Ovary (tissue), 9 donors: Measurements from ENCODE around the gene RABGAP1L. TPM values are rescaled to one million over a fixed set of nuclear protein-coding genes. Genes with fewer than 3 reads are reported as not detected.

Experiments used
- DNase-seq, 5 donors: peaks; one replicate each; pipeline ENCODE4 v3.0.0-alpha.2; 2019 to 2020
- H3K27ac ChIP-seq, 2 donors: fragments of 200-600 bp; one replicate each; pipeline versions ENCODE4 v1.5.1 to v1.8.0; 2019 to 2022
- H3K27me3 ChIP-seq: fragments of 200-600 bp; one replicate; pipeline ENCODE4 v1.8.0; 2022
- H3K36me3 ChIP-seq: fragments of 200-600 bp; sonication (generic); one replicate; pipeline ENCODE4 v1.5.1; 2019
- H3K4me1 ChIP-seq: one replicate; pipeline ENCODE4 v1.8.1; 2013; ENCODE audit warnings: mild to moderate bottlenecking, moderate library complexity; ENCODE audit not compliant: insufficient read depth
- H3K4me3 ChIP-seq: fragments of 200-600 bp; sonication (generic); one replicate; pipeline ENCODE4 v1.5.1; 2017
- H3K9me3 ChIP-seq, 2 donors: fragments of 200-600 bp in 1 of 2; sonication (generic) in 1 of 2; one replicate each; pipeline versions ENCODE4 v1.5.1 to v1.8.1; 2013 to 2019; ENCODE audit warnings: mild to moderate bottlenecking in 1 of 2, moderate library complexity in 1 of 2
- CTCF ChIP-seq, 3 donors: fragments of 450-650 bp in 2 of 3; fragments of 200-600 bp in 1 of 3; IDR thresholded peaks; one replicate each; pipeline versions ENCODE4 v1.5.1 to v1.8.0; 2016 to 2022; ENCODE audit warnings: antibody characterized with exemption in 3 of 3, mild to moderate bottlenecking in 1 of 3
- EP300 ChIP-seq: sonication (generic); formaldehyde crosslinking; IDR thresholded peaks from one replicate; pipeline ENCODE4 v1.6.1; 2017; ENCODE audit warnings: antibody characterized with exemption
- POLR2A ChIP-seq: fragments of 450-650 bp; IDR thresholded peaks from one replicate; pipeline ENCODE4 v1.6.1; 2017; ENCODE audit warnings: antibody characterized with exemption, mild to moderate bottlenecking, moderate library complexity
- WGBS, 3 donors: extraction: QIAGEN DNeasy Blood & Tissue Kit in 1 of 3; methylation state at CpG; one replicate each; pipeline versions ENCODE4 v1.1.5 to v1.1.7; 2013 to 2017; 5-methylcytosine and 5-hydroxymethylcytosine counted together
- intact Hi-C, 4 donors: fragments of 100-400 bp; cut with DNase I; formaldehyde crosslinking; loops; one replicate each; pipeline versions ENCODE4 v1.11.0 to v1.15.1; 2022 to 2023
- polyA plus RNA-seq, 2 donors: library from polyadenylated mRNA; stranded (reverse); fragments of 200-250 nt in 1 of 2; fragments of 350-450 nt in 1 of 2; fragmentation: Illumina TruSeq in 1 of 2; extraction: RNeasy Lipid Tissue Mini Kit (QIAGEN cat#74804) in 1 of 2; gene quantifications; one replicate each; pipeline ENCODE4 v1.2.3, GENCODE V29; 2013 to 2014
- total RNA-seq, 7 donors: library from RNA; depleted of rRNA in 2 of 7; stranded (reverse); fragments of >200 nt in 2 of 7; fragmentation: NEBNext Ultra II Directional in 3 of 7; extraction: Animal tissue kit (Norgen Biotek cat#: 25700) in 3 of 7; gene quantifications; one replicate each; pipeline versions ENCODE4 v1.1.0 to v1.2.4, GENCODE V29; 2016 to 2023
- donor health status: DM: no; HTN: no; CAD: no; lungs with moderate emphysema.
- donor health status: DM: no; HTN: no; CAD: no.
- donor health status: Bipolar disorder and iron deficiency.
- donor health status: DM: yes; HTN: yes; CAD: no.
- donor health status: DM: no; HTN: no; CAD: no.
- donor health status: DM: yes; HTN: yes; CAD: no.

RABGAP1L gene
- total and polyA plus RNA-seq, 9 donors: 17.1 to 56.5 (median 43.6) TPM

DNA sequence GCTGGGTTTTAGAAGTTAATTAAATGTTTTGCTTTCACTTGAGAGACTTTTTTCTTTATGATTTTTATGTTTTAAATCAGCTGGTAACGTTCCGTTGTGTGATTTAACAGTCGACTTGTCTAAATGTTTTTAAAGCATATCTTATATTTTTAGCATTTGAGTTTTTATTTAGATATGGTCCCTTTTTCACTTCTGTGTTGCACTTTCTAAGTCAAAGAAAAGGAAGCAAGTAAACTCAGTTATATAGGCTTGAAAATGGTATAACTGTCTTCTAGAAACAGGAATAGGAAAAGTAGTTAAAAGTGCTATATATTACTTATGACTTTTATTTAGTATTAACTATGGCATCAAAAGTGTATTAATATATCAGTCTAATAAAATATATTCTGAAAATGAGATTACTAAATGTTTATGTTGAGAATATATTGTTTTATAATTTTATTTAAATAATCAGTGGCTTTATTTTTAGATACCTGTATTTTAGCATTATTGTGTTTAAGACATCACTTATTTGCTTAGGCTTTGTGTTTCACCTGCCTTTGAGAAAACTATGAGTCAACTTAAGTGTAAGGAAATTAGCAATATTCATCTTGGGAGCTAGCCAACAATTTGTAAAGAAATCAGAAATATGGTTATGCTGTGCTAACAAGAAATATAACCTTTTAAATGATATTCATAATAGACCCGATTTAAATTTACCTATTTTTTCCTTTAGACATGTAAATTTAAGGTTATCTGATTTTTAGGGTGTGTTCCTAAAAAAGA is 60.5 kb downstream of the RABGAP1L start:
- H3K4me1 ChIP-seq: peaks cover 3% of the 10 kb centered on the region
- no peak for DNase-seq
- H3K36me3 ChIP-seq: no peaks in the 10 kb centered on the region
- no peak overlapping the region for H3K27ac ChIP-seq
- intact Hi-C loops: no loop called here
- no peaks in the 10 kb centered on the region for H3K9me3 ChIP-seq
- no peak for TF ChIP-seq EP300
- TF ChIP-seq CTCF (IDR thresholded peaks at IDR 0.05): no peak
- no peak for TF ChIP-seq POLR2A
- no peaks in the 10 kb centered on the region for H3K27me3 ChIP-seq
- no peak overlapping the region for H3K4me3 ChIP-seq
- 36 to 53% (median 42%) methylated on average over 4 of the region's 4 CpGs for WGBS, 3 donors

GRCh38 chr1:174221681-174222080 is 62.4 kb downstream of the RABGAP1L start:
- WGBS, 3 donors: 90 to 98% (median 97%) methylated on average over 2 of the region's 2 CpGs
- Histone ChIP-seq H3K9me3 (no peaks in the 10 kb centered on the region), H3K27me3 (no peaks in the 10 kb centered on the region), H3K4me3 (no peak overlapping the region), H3K4me1 (peaks cover 3% of the 10 kb centered on the region), H3K36me3 (no peaks in the 10 kb centered on the region), H3K27ac (no peak overlapping the region)
- intact Hi-C loops: no loop called here
- DNase-seq: no peak
- TF ChIP-seq EP300: no peak
- no peak for TF ChIP-seq POLR2A
- no peak for TF ChIP-seq CTCF (IDR thresholded peaks at IDR 0.05)

DNA sequence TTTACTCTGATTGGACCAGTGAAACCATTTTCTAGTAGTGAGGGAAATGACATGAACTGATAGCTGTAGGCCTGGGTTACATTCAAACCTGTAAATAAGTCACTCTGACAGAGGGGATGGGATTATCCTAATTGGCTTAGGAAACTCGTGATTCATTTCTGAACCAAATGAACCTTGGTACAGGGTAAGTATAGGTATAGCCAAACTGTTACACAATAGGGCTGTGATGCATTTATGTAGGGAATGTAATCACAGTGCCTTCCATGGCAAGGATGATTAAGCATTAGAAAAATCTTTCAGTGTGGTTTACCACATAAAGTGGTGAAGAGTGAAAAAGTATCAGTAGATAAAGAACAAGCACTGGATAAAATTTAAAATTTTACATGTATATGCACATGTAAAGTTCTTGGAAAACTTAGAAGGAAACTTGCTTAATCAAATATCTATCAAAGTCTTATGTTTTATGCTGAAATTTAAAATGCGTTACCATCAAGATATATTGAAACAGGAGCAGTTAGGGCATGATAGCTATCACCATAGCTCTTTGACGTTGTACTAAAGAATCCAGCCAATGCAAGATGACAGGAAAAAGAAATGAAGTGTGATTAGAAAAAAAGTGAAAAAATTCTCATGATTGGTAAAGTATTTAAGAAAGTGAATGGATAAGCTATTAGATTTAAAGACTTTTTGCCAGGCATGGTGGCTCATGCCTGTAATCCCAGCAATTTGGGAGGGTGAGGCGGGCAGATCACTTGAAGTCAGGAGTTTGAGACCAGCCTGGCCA is 63.0 kb downstream of the RABGAP1L start:
- Histone ChIP-seq H3K36me3 (no peaks in the 10 kb centered on the region), H3K4me1 (peaks cover under 1% of the 10 kb centered on the region), H3K27ac (no peak overlapping the region), H3K4me3 (no peak overlapping the region), H3K27me3 (no peaks in the 10 kb centered on the region), H3K9me3 (no peaks in the 10 kb centered on the region)
- 94 to 95% (median 95%) methylated on average over 4 of the region's 4 CpGs for WGBS, 3 donors
- DNase-seq: no peak
- TF ChIP-seq POLR2A: no peak
- TF ChIP-seq CTCF (IDR thresholded peaks at IDR 0.05): no peak
- TF ChIP-seq EP300: no peak
- intact Hi-C loops: no loop called here

DNA sequence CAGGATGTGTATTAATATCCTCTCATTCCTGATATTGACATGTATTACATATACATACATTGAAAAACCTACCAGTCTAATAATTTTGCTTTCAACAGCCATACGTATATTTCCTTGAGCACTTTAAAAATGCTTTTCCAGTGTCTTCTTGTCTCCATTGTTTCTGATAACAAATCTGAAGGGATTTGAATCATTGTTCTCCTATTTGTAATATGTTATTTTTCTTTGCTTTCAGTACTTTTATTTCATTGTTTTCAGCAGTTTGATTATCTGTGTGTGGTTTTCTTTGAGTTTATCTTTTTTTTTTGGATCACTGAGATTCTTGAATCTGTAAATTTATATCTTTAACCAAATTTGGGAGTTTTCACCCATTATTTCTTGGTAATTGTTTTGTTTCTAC is 65.3 kb downstream of the RABGAP1L start:
- 92 to 97% (median 93%) methylated on average over 1 of the region's 1 CpG for WGBS, 3 donors
- Histone ChIP-seq H3K27ac (no peak overlapping the region), H3K9me3 (no peaks in the 10 kb centered on the region), H3K4me1 (no peaks in the 10 kb centered on the region), H3K27me3 (no peaks in the 10 kb centered on the region), H3K4me3 (no peak overlapping the region), H3K36me3 (no peaks in the 10 kb centered on the region)
- TF ChIP-seq EP300 (no peak), CTCF (IDR thresholded peaks at IDR 0.05) (no peak), POLR2A (no peak)
- intact Hi-C loops: no loop called here
- no peak for DNase-seq
